ENCODE data around the gene PLEKHM3.
A peak's percentile ranks its signal among the peaks of the same experiment; 100 is the strongest.

Gene PLEKHM3

DNA sequence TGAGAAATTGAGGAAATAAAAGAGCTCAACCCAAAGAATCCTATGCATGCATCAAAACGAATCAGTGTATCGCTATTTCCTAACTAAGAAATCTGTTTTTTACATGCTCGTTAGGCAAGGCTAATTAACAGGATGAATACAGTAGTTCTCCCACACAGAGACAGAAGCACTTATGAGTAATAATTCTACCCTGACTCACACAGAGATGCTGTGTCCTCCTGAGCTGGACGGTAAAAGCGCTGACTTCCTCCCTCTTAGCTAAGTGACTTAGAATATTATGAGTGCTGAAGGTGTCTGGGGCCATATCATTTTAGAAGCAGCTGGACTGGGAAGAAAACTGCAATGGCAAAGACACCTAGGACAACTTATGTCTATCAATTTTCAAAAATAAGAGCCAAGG, 18.5 kb downstream of the PLEKHM3 start:
- H3K4me3 ChIP-seq (replicated peaks in 1 of 2; ENCODE audit: low read depth in 2 of 2, low read length in 2 of 2), result no peak overlapping the region
- DNase-seq (ENCODE audit: low read depth in 2 of 2), result peak in 1 of 2 donors; percentile 53
- TF ChIP-seq, protein P1, sequence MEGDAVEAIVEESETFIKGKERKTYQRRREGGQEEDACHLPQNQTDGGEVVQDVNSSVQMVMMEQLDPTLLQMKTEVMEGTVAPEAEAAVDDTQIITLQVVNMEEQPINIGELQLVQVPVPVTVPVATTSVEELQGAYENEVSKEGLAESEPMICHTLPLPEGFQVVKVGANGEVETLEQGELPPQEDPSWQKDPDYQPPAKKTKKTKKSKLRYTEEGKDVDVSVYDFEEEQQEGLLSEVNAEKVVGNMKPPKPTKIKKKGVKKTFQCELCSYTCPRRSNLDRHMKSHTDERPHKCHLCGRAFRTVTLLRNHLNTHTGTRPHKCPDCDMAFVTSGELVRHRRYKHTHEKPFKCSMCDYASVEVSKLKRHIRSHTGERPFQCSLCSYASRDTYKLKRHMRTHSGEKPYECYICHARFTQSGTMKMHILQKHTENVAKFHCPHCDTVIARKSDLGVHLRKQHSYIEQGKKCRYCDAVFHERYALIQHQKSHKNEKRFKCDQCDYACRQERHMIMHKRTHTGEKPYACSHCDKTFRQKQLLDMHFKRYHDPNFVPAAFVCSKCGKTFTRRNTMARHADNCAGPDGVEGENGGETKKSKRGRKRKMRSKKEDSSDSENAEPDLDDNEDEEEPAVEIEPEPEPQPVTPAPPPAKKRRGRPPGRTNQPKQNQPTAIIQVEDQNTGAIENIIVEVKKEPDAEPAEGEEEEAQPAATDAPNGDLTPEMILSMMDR (IDR thresholded peaks at IDR 0.05; ENCODE audit: low read depth, low read length), result no peak

DNA sequence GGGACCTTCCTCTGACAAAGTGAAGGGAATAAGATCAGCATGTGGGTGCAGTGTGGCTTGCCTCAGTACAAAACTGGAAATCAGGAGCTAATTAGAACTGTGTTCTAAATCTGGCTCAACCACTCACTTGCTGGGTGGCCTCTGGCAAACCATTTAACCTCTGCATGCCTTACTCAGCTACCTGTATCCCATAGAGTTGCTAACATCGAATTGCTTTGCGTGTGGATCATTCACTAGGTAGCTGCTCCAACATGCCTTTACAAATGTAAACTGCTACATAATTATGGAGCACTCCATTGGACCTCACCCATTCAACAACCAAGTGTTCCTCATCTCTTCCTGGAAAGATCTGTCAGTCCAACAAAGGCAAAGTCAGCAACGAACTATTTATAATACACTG, 19.0 kb downstream of the PLEKHM3 start:
- no peak overlapping the region for H3K4me3 ChIP-seq (replicated peaks in 1 of 2; ENCODE audit: low read depth in 2 of 2, low read length in 2 of 2)
- DNase-seq (ENCODE audit: low read depth in 2 of 2), result no peak
- TF ChIP-seq, protein P1 (IDR thresholded peaks at IDR 0.05; ENCODE audit: low read depth, low read length), result no peak

DNA sequence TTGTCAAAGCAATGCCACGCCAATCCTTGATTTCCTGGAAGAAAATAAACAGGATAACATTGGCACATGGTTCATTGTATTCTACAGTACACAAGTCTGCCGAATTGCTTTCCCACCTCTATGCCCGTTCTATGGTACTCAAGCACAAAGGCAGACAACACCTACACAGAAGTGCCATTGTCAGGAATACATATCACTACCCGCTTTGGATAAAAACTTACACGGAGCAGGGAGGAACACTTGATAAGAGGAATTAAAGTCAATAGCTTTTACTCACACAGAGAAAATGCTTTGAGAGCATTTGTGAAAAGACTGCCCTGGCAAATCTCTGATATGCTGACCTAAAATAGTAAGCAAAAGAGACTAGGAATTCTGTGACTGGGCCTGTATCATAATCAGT, 23.4 kb downstream of the PLEKHM3 start:
- TF ChIP-seq, protein P1 (IDR thresholded peaks at IDR 0.05; ENCODE audit: low read depth, low read length), result no peak
- no peak overlapping the region for H3K4me3 ChIP-seq (replicated peaks in 1 of 2; ENCODE audit: low read depth in 2 of 2, low read length in 2 of 2)
- DNase-seq (ENCODE audit: low read depth in 2 of 2), result no peak

DNA sequence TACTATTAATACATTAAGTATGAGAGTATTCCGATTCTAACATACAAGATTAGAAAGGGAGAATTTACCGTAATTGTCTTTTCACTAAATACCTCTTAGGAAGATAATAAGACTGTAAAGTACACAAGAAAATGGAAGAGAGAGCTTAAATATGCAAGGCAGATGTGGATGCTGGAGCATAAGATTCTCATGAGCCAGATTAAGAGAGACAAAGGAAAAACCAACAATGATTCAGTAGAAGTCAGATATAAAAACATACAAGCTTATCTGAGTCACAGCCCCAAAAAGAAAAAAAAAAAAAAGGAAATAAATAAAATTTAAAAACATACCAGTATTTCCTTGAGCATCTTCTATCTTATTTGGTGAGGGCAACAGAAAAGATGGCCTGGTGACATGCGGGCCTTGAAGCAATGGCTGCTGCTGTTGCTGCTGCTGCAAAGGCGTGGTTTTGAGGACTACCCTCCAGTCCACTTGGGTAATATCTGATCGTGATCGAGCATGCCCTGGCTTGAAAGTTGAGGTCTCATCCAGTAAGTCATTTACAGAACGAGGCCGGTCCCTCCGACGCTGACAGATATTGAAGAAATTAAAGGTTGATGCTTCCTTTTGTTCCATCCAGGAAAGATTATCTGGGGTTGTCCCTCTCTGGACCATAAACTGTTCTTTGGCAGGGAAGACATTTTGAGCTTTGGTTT, 24.5 kb downstream of the PLEKHM3 start:
- peak in 1 of 2 donors; percentile 74 for DNase-seq (ENCODE audit: low read depth in 2 of 2)
- no peak overlapping the region for H3K4me3 ChIP-seq (replicated peaks in 1 of 2; ENCODE audit: low read depth in 2 of 2, low read length in 2 of 2)
- TF ChIP-seq, protein P1 (IDR thresholded peaks at IDR 0.05; ENCODE audit: low read depth, low read length), result no peak

DNA sequence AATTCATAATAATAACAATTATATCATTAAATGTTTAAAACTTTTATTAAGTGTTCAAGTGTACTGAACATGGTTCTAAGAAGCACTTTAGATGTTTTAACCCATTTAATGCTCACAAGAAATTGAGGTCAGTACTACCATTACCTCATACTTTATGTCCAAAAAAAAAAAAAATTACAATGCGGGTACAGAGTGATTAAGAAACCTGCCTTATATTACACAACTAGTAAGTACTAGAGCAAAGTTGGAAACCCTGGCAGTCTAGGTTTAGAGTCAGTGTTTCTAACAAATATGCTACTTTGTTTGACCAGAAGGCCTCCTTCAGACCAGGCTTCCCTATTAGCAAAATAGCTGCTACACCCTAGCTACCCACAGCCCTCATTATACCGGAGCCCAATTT, 28.5 kb downstream of the PLEKHM3 start:
- no peak overlapping the region for H3K4me3 ChIP-seq (replicated peaks in 1 of 2; ENCODE audit: low read depth in 2 of 2, low read length in 2 of 2)
- no peak for DNase-seq (ENCODE audit: low read depth in 2 of 2)
- TF ChIP-seq, protein P1 (IDR thresholded peaks at IDR 0.05; ENCODE audit: low read depth, low read length), result no peak

DNA sequence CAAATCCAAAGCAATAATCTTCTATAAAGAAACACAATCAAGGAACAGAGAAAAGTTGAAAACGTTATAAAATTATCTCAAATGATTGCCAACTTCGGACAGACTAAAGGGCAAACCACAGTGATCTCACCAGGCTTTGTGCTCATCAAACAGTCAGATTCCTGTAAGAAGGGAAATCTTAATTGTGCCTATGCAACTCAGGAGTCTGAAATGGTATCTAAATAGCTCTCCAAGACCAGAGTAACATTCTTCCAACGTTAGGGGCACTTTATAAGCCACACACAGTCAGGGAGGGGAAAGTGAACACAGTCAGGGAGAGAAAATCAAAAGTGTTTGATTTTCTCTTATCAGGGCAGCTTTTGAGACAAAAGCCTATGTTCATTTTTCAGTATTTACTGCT, 29.4 kb downstream of the PLEKHM3 start:
- TF ChIP-seq, protein P1 (IDR thresholded peaks at IDR 0.05; ENCODE audit: low read depth, low read length), result no peak
- H3K4me3 ChIP-seq (replicated peaks in 1 of 2; ENCODE audit: low read depth in 2 of 2, low read length in 2 of 2), result no peak overlapping the region
- no peak for DNase-seq (ENCODE audit: low read depth in 2 of 2)
